Activated T-helper 9 cell treated with anti-CD3 and anti-CD28 coated beads, Interleukin-2, amount 50 U/mL, for 16 hours (primary cell): ENCODE results near the gene IL32.

ENCODE experiments used
- DNase-seq: peaks from one replicate; pipeline ENCODE4 v3.0.0-alpha.2; 2020; ENCODE audit warnings: low read depth

IL32 gene

DNA sequence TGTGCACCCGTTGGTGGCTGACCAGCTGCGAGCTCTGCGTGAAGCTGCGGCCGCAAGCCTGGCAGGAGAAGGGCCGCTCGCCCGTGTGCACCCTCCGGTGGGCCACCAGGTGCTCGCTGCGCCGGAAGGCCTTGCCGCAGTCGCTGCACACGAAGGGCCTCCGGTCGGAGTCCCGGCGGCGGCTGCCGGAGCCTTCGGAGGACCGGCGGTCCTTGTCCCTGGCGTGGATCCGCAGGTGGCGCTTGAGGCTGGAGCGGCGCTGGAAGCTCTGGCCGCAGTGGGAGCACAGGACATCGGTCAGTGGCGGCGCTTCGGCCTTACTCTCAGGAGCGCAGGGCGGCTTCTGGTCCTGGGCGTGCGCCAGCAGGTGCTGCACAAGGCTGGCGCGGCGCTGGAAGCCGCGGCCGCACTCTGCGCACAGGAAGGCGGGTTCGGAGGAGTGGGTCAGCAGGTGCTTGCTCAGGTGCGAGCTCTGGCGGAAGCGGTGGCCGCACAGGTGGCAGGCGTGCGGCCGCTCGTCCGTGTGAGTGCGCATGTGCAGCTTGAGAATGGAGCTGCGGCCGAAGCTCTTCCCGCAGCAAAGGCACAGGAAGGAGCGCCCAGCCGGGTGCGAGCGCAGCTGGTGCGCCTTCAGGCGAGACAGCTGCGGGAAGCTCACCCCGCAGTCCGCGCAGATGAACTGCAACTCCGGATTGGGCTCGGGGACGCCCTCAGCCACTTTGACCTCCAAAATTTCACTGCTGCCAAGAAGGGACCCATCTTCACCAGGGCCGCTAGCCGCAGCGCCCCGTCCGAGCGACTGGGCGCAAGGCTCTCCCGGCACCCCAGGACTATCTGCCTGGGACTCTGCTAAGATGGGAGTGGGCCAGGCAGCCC is 24.5 kb downstream of the IL32 start:
- DNase-seq, result no peak

DNA sequence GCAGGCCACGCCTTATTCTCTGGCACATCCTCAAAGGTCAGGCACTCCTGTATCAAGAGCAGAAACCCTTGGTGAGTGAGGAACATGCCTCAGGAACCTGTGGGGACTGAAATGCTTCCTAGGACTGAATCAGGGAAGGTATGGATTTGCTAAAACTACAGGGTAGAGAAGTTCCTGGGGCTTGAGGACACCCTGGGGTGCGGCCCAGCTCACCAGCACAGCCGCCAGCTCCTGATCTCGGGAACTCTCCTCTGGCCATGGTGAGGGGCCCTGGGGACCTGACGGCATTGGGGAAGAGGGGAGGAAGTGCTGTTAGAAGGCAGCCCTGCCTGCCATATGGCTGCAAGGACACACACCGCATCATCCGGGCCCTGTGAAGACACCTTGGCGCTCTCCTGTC is 26.1 kb downstream of the IL32 start:
- DNase-seq, result no peak

DNA sequence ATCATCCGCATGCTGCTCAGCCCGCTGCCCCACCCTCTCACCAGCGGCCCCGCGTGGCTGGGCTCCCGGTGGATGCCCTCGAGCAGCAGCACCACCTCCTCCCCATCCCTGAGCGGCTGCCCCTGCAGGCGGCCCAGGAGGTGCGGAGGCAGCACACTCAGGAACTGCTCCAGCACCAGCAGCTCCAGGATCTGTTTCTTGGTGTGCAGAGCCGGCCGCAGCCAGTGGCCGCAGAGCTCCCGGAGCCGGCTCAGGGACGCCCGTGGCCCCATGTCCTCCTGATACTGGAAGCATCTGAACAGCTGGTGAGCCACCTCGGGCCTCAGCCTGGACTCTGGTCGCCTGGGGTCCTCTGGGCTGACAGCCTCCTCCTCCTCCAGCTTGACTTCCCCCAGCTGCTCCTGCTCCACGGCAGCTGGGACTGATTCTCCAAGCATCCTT is 27.1 kb downstream of the IL32 start:
- DNase-seq, result no peak

DNA sequence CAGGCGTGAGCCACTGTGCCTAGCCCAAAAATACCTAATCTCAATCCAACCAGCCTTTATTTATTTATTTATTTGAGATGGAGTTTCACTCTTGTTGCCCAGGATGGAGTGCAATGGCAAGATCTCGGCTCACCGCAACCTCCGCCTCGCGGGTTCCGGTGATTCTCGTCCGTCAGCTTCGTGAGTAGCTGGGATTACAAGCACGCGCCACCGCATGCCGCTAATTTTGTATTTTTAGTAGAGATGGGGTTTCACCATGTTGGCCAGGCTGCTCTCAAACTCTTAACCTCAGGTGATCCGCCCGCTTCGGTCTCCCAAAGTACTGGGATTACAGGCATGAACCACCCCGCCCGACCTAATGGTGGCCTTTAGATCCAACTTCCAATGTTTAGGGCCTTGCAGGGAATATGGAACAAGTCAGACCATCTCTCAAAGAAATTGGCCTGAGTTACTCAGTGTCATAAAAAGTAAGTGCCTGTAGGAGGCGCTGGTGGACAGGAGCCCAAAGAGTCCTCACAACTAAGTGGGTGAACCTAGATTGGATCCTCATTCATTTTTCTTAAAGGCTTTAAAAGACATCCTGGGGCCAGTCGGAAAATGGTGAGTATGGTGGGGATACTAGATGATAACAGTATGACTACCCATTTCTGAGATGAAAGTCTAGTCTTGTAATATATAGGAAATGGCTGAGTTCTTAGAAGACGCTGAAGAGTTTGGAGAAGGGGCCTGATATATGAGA is 29.0 kb downstream of the IL32 start:
- peak; percentile 29 for DNase-seq

DNA sequence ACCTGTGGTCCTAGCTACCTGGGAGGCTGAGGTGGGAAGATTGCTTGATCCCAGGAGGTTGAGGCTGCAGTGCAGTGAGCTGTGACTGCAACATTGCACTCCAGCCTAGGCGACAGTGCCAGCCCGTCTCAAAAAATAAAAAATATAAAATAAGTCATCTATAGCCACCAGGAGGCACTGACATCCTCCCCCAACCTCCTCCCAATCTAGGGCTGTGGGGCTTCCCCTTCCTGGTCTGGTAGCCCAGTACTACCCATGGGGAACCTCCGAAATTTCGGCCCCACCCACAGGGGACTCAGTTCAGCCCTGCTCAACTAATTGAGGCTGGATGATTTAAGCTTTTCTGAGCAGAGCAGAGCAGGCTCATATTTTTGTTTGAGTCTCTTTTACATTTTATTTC is 30.4 kb downstream of the IL32 start:
- DNase-seq, result peak; percentile 37

DNA sequence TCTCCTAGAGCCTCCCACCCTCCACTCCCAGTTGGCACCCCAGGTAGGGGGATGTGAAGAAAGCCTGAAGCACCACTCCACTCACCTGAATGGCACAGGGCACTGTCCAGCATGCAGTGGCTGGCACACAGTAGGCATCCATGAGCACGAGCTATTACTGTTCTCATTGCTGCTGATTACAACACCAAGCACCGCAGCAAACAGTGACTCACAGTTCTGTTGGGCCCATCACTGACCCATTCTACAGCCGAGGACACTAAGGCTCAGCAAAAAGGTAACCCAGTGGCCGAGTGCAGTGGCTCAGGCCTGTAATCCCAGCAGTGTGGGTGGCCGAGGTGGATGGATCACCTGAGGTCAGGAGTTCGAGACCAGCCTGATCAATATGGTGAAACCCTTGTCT is 30.9 kb downstream of the IL32 start:
- DNase-seq, result no peak

DNA sequence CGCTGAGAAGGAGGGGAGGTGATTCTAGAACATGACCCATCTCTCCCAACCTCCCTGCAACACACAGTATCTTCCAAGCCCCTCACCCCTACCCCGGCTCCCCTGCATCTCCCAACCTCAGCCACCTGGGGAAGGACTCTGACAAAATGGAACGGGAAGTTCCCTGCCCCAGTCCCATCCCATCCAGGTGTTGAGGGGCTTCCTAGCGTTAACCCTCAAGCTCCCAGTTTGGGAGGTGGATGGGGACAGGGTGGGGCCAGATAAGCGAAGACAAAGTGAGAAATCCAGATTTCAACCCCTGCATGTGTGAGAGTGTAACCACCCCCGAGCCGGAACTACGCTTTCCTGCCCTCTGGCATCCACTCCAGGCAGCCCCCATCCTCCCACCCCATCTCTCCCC is 31.8 kb downstream of the IL32 start:
- no peak for DNase-seq

DNA sequence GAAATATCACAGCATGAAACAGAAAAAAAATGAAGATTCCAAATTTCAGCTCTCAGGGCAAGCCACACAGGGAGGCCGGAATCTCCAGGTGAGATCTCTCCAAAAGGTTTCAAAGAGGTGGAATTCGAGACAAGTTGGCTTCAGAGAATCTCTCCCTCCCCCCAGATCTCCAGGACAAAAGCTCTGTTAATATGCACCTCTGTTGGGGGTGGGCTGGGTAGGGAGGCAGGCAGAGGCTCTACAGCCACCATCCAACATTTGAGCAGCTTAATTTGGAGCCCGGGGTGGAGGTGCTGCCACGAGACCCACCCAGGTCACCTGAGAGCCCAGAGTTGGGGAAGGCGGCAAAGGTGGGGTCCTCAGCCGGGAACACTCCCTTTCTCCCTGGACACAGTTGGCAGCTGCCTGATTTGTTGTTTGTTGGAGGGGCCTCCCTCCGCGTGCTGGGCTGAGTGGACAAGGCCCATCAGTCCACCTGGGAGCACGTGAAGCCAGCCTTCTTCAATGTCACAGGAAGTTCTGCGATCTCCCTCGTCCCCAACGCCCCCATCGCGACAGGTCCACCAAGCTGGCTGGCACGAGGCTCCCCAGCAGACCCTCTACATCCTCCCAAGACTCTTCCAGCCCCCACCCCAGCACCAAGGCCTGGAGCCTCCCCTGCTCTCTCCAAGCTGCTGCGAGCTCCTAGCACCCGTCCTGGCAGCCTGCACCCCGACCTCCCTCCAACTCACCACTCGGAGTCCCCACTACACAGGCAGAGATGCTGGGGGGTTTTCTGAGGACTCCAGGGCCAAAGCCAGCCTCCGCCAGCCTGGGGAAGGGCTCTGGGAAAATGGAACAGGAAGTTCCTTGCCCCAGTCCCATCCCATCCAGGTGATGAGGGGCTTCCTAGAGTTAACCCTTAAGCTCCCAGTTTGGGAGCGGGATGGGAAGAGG is 33.3 kb downstream of the IL32 start, which contains the start of gene ZSCAN10:
Gene ZSCAN10, minus strand, starts transcription at position 836 of the 936 bp plus-strand sequence. CDS start 6,357 bp downstream, outside the sequence.
- DNase-seq, result no peak

DNA sequence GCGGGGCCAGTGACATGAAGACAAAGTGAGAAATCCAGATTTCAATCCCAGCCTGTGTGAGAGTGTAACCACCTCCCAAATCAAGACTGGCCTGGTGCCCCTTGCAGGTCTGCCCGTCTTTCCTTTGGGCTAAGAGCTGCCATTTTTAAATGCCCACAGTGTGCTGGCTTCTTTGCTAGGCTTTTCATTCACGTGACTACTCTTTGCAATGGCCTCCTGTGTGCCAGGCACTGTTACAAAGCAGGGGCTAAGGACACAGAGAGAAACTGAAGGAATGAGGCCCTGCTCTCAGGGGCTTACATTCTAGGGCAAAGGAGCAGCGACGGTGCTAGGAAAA is 33.9 kb downstream of the IL32 start:
- no peak for DNase-seq

DNA sequence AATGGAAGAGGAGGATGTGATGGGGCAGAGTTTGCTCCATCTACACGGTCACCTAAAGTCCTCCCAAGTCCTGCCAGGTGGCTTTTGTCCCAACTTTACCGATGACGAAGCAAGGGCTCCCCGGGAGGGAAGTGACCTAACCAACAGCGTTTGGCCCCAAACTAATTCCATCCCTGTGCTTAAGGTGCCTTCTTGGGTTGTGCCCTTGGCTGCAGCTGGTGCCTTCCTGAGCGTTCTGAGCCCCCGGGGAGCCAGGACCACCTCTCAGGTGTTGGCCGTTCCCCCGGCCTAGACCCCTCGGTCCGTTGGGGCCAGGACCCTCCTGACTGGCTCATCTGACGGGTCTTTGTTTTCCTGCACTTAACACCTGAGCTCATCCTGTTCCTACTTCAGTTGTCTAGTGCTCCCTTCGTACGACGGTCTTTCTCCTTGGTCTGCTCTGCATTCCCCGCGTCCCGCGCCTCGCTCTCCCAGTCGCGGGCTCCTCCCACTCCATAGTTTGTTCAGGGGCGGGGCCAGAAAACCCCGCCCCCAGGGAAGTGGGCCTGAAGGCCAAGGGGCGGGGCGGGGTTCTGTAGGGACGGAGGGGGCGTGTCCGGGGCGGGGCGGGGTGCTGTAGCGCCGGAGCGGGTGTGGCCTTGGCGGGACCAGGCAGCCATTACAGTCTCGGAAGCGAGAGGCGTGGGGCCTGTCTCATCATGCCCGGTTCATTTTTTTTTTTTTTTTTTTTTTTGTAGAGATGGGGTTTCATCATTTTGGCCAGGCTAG is 34.5 kb downstream of the IL32 start:
- DNase-seq, result peak; percentile 91

DNA sequence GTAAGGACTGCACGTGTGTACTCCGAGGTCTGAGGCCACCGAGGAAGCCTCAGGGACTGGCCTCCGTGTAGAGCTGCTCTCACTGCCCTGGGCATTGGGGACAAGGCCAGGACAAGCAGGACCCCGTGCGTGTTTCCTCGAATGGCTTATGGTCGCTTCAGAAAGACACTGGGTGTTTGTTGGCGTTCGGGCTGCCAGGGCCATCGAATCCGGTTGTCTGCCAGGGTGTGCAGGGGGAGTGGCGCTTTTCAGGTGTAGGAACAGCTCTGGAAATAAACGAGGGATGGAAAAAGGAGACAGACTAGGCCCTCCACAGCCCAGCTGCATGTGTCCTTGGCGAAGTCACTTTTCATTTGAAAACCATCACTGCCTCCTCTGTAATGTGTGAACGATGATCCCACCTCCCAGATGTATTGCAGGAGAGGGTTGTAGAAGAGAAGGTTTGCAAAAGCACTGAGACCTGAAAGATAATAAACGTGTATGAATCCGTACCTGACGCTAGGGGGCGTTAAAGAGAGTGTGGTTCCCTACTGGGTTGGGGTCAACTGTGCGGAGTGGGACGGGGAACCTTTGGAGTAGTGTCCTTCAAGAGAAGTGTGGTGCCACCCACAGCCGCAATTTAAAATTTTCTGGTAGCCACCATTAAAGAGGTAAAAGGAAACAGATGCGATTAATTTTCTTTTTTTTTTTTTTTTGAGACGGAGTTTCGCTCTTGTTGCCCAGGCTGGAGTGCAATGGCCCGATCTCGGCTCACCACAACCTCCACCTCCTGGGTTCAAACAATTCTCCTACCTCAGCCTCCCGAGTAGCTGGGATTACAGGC is 35.8 kb downstream of the IL32 start:
- DNase-seq, result no peak

DNA sequence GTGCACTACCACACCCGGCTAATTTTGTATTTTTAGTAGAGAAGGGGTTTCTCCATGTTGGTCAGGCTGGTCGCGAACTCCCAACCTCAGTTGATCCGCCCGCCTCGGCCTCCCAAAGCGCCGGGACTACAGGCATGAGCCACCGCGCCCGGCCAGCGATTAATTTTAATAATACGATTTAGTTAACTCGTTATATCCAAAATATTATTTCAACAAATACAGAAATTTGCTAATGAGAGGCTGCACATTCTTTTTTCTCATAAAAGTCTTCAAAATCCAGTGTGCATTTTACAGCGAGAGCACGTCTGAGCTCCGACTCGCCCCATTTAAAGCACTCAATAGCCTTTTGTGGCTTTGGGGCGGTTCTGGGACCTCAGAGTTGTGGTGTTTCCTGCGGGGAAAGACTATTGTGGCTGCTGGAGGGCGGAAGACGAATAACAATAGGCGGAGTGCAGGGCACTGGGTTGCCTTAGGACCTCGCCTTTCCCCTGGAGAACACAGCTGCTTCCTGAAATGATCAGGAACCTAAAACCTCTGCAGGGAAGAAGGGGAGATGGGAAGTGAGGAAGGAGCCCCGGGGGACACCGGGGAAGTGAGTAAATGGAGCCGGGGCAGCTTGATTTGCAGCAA is 36.5 kb downstream of the IL32 start:
- DNase-seq, result no peak

DNA sequence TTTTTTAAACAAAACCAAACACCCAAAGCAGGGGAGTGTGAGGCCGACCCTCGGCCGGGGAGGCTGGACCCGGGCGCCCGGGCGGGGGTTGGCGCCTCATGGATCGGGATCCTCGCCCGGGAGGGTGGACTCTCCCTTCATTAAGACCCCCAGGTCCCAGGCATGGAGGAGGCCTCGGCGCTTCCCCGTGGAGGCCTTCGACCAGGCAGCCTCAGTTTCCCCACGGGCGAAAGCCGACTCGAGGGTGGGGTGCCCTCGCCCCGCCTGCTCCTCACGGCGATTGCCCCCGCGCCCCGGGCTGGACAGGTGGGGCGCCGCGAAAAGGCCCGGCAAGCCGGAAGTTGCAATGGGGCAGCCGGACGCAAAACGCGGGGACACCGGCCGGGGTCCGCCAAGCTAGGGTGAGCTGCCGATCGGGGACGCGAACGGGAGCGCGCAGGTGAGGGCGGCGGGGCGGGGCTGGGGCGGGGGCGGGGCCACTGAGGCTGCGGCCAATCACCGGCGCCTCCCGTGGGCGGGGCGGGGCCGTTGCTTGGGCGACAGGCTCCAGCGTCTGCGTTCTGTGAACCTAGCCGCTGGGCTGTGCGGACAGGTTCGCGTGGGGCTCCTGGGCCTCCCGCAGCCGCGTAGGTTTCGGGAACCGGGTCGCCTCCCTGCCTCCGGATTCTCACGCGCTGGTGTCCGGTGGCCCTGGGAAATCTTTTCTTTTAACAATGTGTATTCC is 40.9 kb downstream of the IL32 start:
- peak; percentile 91 for DNase-seq

DNA sequence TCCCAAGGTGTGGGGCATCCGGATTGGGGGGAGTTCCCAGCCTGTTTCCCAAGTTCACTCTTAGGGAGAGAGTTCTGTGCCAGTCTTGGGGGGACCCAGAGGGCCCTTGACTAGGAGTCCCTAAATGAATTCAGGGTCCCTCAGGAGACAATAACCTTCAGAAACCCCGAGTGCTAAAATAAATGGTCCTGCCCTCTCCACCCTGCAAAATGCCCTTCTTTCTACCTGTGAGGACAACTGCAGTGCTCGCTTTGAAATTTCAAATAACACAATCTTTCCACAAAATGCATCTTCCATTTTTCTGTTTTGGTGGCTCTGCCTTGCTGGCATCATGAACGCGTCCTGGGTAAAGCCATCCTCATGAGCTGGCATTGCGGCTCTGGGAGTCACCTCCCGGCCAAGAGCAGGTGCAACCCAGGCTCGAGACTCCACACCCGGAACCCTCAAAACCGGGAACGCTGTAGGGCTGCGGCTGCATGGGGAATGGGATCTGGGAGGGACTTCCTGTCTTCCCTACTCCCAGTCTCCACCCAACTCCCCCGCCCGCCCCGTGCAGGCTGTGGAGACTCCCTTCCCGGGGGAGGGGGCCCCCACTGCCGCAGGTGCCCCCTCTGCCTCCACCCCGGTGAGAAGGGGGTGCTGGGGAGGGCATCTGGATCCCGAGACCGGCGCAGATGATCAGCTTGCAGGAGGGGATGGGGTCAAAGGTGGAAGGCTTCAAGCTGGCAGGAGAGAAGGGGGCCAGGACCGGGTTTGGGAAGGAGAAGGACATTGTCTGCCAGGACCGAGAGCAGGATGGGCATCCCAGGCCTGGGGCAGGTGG is 46.8 kb downstream of the IL32 start, which contains the start of gene ZNF205:
Gene ZNF205, plus strand, starts transcription at position 529 of the 823 bp plus-strand sequence. CDS start 845 bp downstream, outside the sequence.
- no peak for DNase-seq

DNA sequence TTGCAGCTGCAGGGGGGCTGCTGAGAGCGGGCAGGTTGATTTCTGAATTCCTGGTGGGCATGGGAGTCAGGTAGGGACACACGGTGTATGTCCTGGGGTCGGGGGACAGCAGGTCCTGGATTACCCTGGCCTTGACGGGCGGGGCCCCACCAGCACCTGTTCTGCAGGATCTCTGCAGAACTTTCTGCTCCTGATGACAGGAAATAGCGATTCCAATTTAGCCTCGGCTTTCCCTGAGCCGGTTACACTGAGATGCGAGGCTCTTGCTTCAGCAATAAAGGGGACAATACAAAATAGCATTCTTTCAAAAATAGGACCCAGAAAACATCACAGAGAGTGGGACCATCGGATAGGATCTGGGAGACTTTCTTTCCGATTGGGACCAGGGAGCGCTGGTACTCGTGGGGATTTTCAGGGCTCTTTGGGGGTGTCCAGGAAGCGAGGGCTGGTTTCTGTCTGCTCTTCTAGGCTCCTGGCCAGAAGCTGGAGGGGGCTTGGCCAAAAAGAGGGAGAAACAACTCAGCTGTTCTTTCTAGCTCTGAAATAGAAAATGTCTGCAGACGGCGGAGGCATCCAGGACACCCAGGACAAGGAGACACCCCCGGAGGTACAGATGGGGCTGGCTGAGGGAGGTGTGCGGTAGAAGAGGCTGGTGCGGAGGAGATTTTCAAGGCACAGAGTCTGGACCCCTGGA is 47.6 kb downstream of the IL32 start:
- DNase-seq, result no peak

DNA sequence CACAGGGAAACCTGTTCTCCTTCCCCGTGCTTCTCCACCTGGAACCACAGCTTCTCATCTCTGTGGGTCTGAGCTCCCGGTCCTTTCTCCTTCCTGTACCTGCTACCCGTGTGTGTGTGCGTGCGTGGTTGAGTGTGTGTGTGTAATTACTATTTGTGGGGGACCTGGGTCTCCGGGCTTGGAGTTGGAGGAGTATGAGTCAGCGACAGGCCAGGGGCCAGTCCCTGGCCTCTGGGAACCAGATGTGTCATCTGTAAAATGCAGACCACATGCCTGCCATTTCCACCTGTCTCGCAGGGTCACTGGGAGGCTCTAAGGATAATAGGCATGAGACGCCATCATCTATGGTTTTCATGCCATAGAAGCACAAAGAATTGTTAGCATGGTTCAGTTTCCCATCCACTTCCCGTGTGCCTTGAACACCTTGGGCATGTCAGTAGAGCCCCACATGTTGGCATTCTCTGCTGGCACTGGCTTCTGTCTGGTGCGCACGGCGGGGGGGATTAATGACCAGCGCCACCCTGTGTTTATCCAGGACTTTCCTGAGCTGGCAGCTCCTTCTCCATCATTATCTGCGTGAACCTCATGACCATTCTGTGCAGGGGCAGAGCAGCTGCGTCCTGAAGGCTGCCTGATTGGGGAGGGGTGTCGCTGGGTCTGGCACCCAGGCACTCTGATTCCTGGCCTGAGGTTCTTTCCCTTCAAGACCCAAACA is 48.5 kb downstream of the IL32 start:
- DNase-seq, result no peak

DNA sequence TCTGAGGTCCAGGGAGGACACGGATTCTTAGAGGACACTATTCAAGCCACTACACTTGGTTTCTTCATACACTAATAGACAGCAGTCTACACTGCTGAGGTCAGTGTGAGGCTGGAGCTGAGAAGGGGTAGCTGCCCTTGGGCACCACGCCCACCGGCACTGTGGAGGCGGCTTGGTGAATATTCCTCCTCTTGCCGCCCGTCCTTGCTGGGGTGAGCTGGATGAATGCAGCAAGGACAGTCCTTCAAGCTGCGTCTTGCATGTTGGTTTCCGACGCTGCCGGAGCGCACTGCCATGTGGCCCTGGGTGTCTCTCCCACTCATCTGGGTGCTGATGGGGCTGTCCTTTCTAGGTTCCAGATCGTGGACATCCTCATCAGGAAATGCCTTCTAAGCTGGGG is 49.6 kb downstream of the IL32 start:
- DNase-seq, result no peak
